BLaER1 treated with 17β-estradiol and CSF1 and Interleukin-3, amounts not matched to agents 10 nM and 100 nM (cell line): ENCODE results near the gene CGB3.
"Not testable (repeated sequence)": the region's sequence is repeated elsewhere in the genome, so short reads cannot be mapped to it uniquely, and the experiment has no call there.

ENCODE experiments used
- H3K27ac ChIP-seq, 11 experiments: shearing (Covaris generic); formaldehyde crosslinking; 2 replicates each; pipeline ENCODE4 v1.8.1; 2022
- H3K27me3 ChIP-seq, 11 experiments: shearing (Covaris generic); formaldehyde crosslinking; 2 replicates each; pipeline ENCODE4 v1.8.1; 2022
- H3K36me3 ChIP-seq, 11 experiments: shearing (Covaris generic); formaldehyde crosslinking; 2 replicates each; pipeline ENCODE4 v1.8.1; 2022
- H3K4me1 ChIP-seq, 10 experiments: shearing (Covaris generic); formaldehyde crosslinking; 2 replicates each; pipeline ENCODE4 v1.8.1; 2022
- H3K4me2 ChIP-seq, 11 experiments: shearing (Covaris generic); formaldehyde crosslinking; 2 replicates each; pipeline ENCODE4 v1.8.1; 2022
- H3K4me3 ChIP-seq, 10 experiments: shearing (Covaris generic); formaldehyde crosslinking; 2 replicates each; pipeline ENCODE4 v1.8.1; 2022
- H3K9ac ChIP-seq, 11 experiments: shearing (Covaris generic); formaldehyde crosslinking; 2 replicates each; pipeline ENCODE4 v1.8.1; 2022
- H3K9me3 ChIP-seq, 11 experiments: shearing (Covaris generic); formaldehyde crosslinking; replicated peaks in 1 of 11; 2 replicates each; pipeline ENCODE4 v1.8.1; 2022
- H4K20me1 ChIP-seq, 11 experiments: shearing (Covaris generic); formaldehyde crosslinking; 2 replicates each; pipeline ENCODE4 v1.8.1; 2022
- Cebpa-rat ChIP-seq, 11 experiments: shearing (Covaris generic); IDR thresholded peaks; 2 replicates each; pipeline ENCODE4 v1.8.1; 2022

CGB3 gene

DNA sequence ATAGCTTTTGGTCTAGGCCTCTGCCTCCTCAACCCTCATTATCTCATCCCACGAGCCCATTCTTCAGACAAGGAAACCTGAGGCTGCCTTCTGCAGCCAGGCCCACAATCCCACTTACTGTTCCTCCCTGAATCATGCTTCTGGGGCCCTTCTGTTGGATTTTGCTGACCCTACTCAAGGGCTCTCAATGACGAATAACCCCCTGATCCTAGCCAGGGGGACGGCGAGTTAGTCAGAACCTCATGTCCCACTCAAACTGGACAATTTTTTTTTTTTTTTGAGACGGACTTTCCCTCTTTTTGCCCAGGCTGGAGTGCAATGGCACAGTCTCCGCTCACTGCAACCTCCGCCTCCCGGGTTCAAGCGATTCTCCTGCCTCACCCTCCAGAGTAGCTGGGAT is 2.0 kb downstream of the CGB3 start:
- Histone ChIP-seq H3K4me1 (peaks cover 35 to 50% (median 47%) of the 10 kb centered on the region in 10 experiments), H3K9ac (no peak overlapping the region), H3K4me2 (peak overlapping the region in 4 of 11 experiments; percentile 44 to 93 (median 82); a peak in 7 of 22 replicates), H3K4me3 (no peak overlapping the region), H3K36me3 (peaks cover 0 to 1% (median 0%) of the 10 kb centered on the region in 11 experiments; a peak in 2 of 22 replicates), H3K27me3 (peaks cover 28 to 39% (median 35%) of the 10 kb centered on the region in 11 experiments), H4K20me1 (peaks cover 0 to 20% (median 17%) of the 10 kb centered on the region in 11 experiments; a peak in 14 of 22 replicates), H3K9me3 (no peaks in the 10 kb centered on the region), H3K27ac (no peak overlapping the region)
- TF ChIP-seq Cebpa-rat (IDR thresholded peaks at IDR 0.05): no peak

- no peak overlapping the region for H3K4me3 ChIP-seq
- peak overlapping the region in 1 of 11 experiments; percentile 20; a peak in 2 of 22 replicates for H3K27ac ChIP-seq
- peak overlapping the region; percentile 44 to 93 (median 79) for H3K4me2 ChIP-seq
Observed at GRCh38 chr19:49020931-49021895, 2.9 kb downstream of the CGB3 start.

DNA sequence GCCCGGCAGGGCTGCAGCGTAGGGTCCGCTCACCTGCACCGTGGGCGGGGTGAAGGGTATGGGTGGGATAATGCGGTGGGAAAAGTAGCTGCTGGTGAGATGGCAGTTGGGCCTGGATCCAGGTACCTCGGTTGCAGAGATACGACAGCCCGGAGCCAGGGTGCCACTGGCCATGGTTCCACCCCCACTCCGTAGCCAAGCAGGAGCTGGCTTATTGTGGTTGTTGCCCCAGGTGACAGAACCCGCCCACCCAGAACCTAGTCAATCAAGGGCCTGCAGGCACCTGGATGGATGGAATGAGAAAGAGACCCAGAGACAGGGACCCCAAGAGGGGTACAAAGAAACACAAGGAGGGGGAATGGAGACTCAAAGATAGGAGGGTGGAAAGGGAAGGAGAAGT is 3.8 kb downstream of the CGB3 start:
- Histone ChIP-seq H4K20me1 (peaks cover 0 to 36% (median 29%) of the 10 kb centered on the region in 11 experiments; a peak in 15 of 22 replicates), H3K27me3 (peaks cover 29 to 42% (median 39%) of the 10 kb centered on the region in 11 experiments), H3K4me2 (peak overlapping the region; percentile 44 to 93 (median 79); a peak in 21 of 22 replicates), H3K4me3 (no peak overlapping the region), H3K9ac (no peak overlapping the region), H3K4me1 (peaks cover 35 to 51% (median 47%) of the 10 kb centered on the region in 10 experiments), H3K9me3 (no peaks in the 10 kb centered on the region), H3K27ac (no peak overlapping the region), H3K36me3 (peaks cover 10 to 18% (median 11%) of the 10 kb centered on the region in 11 experiments)
- TF ChIP-seq Cebpa-rat (IDR thresholded peaks at IDR 0.05): no peak

More at GRCh38 chr19:49020931-49021895, 2.9 kb downstream of the CGB3 start:
- Histone ChIP-seq H3K4me1 (peaks cover 35 to 51% (median 47%) of the 10 kb centered on the region in 10 experiments), H3K9ac (peak overlapping the region in 4 of 11 experiments; percentile 21 to 39 (median 28); a peak in 4 of 22 replicates), H3K9me3 (no peaks in the 10 kb centered on the region), H3K36me3 (peaks cover 1 to 9% (median 2%) of the 10 kb centered on the region in 11 experiments; a peak in 19 of 22 replicates), H4K20me1 (peaks cover 0 to 27% (median 23%) of the 10 kb centered on the region in 11 experiments; a peak in 15 of 22 replicates), H3K27me3 (peaks cover 29 to 42% (median 39%) of the 10 kb centered on the region in 11 experiments)
- no peak; a peak in 1 of 22 replicates for TF ChIP-seq Cebpa-rat (IDR thresholded peaks at IDR 0.05)

GRCh38 chr19:49019242-49019932 is 4.7 kb downstream of the CGB3 start:
- H3K36me3 ChIP-seq: peaks cover 20 to 28% (median 21%) of the 10 kb centered on the region in 11 experiments
- H3K4me3 ChIP-seq: peak overlapping the region; percentile 41 to 66 (median 51); a peak in 18 of 20 replicates
- peak overlapping the region in 2 of 11 experiments; percentile 55 to 60; a peak in 3 of 22 replicates for H3K9ac ChIP-seq
- H3K27ac ChIP-seq: no peak overlapping the region
- no peaks in the 10 kb centered on the region for H3K9me3 ChIP-seq
- TF ChIP-seq Cebpa-rat (IDR thresholded peaks at IDR 0.05): no peak
- H3K4me1 ChIP-seq: peaks cover 35 to 51% (median 47%) of the 10 kb centered on the region in 10 experiments
- peaks cover 0 to 45% (median 38%) of the 10 kb centered on the region in 11 experiments; a peak in 15 of 22 replicates for H4K20me1 ChIP-seq
- H3K4me2 ChIP-seq: peak overlapping the region; percentile 78 to 97 (median 90)
- H3K27me3 ChIP-seq: peaks cover 29 to 42% (median 39%) of the 10 kb centered on the region in 11 experiments

GRCh38 chr19:49018388-49019241 is 5.5 kb downstream of the CGB3 start:
- Histone ChIP-seq H3K4me1 (peaks cover 35 to 51% (median 47%) of the 10 kb centered on the region in 10 experiments), H3K27me3 (peaks cover 29 to 42% (median 39%) of the 10 kb centered on the region in 11 experiments), H3K4me2 (peak overlapping the region; percentile 78 to 97 (median 90)), H3K36me3 (peaks cover 25 to 35% (median 28%) of the 10 kb centered on the region in 11 experiments), H4K20me1 (peaks cover 0 to 52% (median 41%) of the 10 kb centered on the region in 11 experiments; a peak in 16 of 22 replicates), H3K9ac (peak overlapping the region in 10 of 11 experiments; percentile 8 to 68 (median 50); a peak in 15 of 22 replicates), H3K4me3 (peak overlapping the region; percentile 41 to 66 (median 51))
- not testable (repeated sequence) for H3K9me3 ChIP-seq, H3K27ac ChIP-seq

GRCh38 chr19:49017666-49018351 is 6.3 kb downstream of the CGB3 start:
- peak overlapping the region in 10 of 11 experiments; percentile 8 to 68 (median 54); a peak in 17 of 22 replicates for H3K9ac ChIP-seq
- TF ChIP-seq Cebpa-rat (IDR thresholded peaks at IDR 0.05): no peak
- peaks cover 29 to 42% (median 39%) of the 10 kb centered on the region in 11 experiments for H3K27me3 ChIP-seq
- H3K36me3 ChIP-seq: peaks cover 26 to 44% (median 36%) of the 10 kb centered on the region in 11 experiments
- peak overlapping the region; percentile 78 to 97 (median 90) for H3K4me2 ChIP-seq
- H3K4me3 ChIP-seq: peak overlapping the region; percentile 41 to 66 (median 51)
- peaks cover 0 to 57% (median 41%) of the 10 kb centered on the region in 11 experiments; a peak in 16 of 22 replicates for H4K20me1 ChIP-seq
- no peak overlapping the region for H3K27ac ChIP-seq
- H3K9me3 ChIP-seq: no peaks in the 10 kb centered on the region
- peaks cover 35 to 51% (median 47%) of the 10 kb centered on the region in 10 experiments for H3K4me1 ChIP-seq

DNA sequence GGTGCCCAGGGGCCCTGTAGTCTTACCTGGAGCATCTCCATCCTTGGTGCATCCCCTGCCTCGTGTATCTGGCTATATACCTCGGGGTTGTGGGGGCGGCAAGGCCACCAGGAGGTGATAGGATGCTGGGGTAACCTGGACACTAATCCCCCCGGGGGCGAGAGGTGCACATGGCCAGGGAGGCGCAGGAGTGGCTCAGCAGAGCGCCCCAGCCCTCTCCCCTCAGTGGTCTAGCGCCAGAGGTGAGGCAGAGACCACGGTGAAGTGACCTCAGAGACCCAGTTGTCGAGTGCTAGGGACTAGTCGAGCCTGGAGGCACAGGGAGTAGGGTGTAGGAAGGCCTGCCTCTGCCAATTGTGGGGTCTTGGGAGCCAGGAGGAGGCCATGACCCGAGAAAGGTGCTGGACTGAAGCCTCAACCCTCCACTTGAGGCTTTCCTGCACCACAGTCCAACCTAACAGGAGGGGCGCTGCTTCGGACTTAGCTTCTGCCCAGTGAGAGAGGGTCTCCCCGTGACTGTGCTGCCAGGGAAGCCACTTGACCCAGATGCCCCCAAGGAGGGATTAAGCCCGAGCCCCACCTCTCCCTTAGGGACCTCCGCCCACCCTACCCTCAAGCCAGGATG is 7.0 kb downstream of the CGB3 start, which contains the start of gene LHB:
Gene LHB, minus strand, starts transcription at position 51 of the 625 bp plus-strand sequence. Its CDS starts 10 bp downstream, at position 41.
- no peaks in the 10 kb centered on the region for H3K9me3 ChIP-seq
- H3K36me3 ChIP-seq: peaks cover 33 to 50% (median 43%) of the 10 kb centered on the region in 11 experiments
- H3K4me1 ChIP-seq: peaks cover 35 to 51% (median 47%) of the 10 kb centered on the region in 10 experiments
- TF ChIP-seq Cebpa-rat (IDR thresholded peaks at IDR 0.05): no peak
- H3K9ac ChIP-seq: peak within 1 kb of the TSS in 10 of 11 experiments; percentile 8 to 68 (median 54); a peak in 15 of 22 replicates
- peaks cover 0 to 64% (median 47%) of the 10 kb centered on the region in 11 experiments; a peak in 16 of 22 replicates for H4K20me1 ChIP-seq
- peaks cover 29 to 42% (median 39%) of the 10 kb centered on the region in 11 experiments for H3K27me3 ChIP-seq
- H3K4me3 ChIP-seq: peak within 1 kb of the TSS; percentile 41 to 66 (median 51)
- peak within 1 kb of the TSS; percentile 78 to 97 (median 90) for H3K4me2 ChIP-seq
- H3K27ac ChIP-seq: no peak within 1 kb of the TSS
